CD4-positive, alpha-beta T cell treated with Interleukin-12 subunit alpha and Interleukin-12 subunit beta, for 1 hour (primary cell): ENCODE results near the gene C12orf42.
A peak's percentile ranks its signal among the peaks of the same experiment; 100 is the strongest.

ENCODE experiments used
- DNase-seq: peaks from one replicate; pipeline ENCODE4 v3.0.0-alpha.2; 2020

C12orf42 gene

GRCh38 chr12:103495469-103496456, at the start of gene C12orf42:
Gene C12orf42, minus strand, starts transcription at chr12:103495968. Its CDS starts 17,542 bp downstream, at chr12:103478426.
- peak; percentile 33 for DNase-seq

- no peak for DNase-seq
These were observed 46.3 kb upstream of the C12orf42 start for GRCh38 chr12:103542078-103542477.

DNA sequence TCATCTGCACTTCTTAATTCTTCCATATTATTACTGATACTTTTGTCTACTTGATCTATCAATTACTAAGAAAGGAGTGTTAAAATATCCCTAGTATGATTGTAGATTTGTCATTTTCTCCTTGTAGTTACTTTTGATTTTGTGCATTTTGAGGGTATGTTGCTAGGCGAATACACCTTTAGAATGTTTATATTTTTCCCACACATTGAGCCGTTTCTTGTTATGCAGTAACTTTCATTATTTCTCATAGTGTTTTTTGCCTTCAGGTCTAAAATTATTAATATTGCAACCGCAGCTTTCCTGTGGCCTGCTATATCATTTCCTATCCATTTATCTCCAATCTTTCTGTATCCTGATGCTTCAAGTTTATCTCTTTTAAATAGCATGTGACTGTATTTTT, 44.6 kb upstream of the C12orf42 start:
- DNase-seq = no peak

- DNase-seq = no peak
These were observed 42.6 kb upstream of the C12orf42 start for GRCh38 chr12:103538397-103538796.

- DNase-seq = no peak
These were observed 34.7 kb upstream of the C12orf42 start for GRCh38 chr12:103530307-103531066.

GRCh38 chr12:103529306-103529705, 33.5 kb upstream of the C12orf42 start:
- DNase-seq = no peak

DNA sequence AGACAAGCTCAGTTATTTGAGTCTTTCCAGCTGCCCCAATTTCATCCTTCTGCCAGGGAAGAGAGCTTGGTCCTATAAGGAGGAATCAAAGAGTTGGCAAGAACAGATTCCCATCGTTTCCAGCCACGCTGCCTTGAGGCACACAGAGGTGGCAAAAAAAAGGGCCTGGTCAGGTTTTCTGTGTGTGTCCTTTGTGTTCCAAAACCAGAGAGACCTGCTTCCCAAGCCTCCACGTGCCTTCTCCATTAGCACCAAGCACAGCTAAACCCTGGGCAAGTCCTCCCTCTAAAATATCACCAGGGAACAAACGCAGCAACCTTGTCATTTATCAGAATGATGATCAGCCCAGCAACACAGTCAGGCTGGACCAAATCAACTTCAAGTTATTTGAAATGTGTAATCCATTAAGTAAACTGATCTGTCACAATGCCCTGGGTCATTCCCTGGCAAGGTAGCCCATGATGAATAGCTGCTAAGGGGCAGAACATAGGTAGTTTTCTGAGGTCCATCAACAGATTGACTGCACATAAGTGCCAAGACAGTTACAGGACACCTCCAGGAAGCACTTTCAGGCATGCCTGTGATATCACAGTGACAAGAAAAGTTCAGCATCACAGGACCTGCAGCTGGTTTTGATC, 28.6 kb upstream of the C12orf42 start:
- no peak for DNase-seq

DNA sequence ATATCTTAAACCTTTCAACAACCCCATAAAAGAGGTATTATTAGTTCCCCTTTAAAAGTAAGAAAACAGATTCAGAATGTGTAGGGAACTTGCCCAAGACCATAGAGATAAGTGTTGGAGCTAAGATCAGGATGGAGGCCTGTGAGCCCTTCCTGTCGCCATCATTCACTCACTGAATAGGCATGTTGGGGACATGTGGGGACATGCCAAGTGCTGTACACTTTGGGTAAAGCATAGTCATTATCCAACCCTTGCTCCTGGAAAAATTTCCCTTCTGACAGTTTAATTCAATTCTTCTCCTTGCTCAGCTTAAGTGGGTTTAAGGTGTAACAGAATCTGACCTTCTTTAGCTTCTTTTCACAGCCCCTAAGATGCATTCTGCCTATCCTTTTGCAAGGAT, 28.0 kb upstream of the C12orf42 start:
- no peak for DNase-seq

- no peak for DNase-seq
These were observed 25.0 kb upstream of the C12orf42 start for GRCh38 chr12:103520686-103521215.

DNA sequence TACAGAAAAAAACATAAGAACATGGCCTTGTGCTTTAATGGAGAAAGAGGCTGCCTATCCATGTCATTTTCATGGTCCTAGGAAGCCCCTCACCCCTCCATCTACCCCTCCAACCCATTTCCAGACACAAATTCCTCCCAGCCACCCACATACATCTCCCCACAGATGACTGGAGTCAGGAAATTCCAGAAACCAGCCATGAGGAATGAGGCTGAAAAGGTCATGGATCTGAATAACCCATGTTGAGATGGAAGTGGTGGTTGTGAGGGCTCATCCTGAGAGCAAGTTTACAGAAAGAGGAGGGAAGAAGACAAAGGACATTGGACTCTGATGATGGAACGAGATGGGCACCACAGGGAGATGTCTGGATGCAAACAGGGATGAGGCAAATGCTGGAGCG, 23.9 kb upstream of the C12orf42 start:
- no peak for DNase-seq

GRCh38 chr12:103518899-103519298, 23.1 kb upstream of the C12orf42 start:
- no peak for DNase-seq

DNA sequence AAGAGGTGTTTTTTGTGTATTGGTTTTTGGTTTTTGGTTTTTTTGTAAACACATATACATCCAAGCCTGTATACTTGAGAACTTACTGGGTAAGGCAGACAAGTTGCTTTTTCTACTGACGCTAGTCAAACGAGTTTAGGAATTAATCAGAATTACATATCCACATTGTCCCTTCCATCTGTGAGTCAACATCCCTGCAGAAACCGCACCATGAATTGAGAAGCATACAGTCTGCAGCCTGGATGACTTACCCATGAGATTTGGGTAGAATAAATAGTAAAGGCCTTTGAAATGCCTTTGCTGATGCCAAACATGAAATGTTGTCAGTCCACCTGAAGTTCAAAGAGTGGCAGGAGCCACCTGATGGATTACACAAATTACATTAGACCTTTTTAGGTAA, 21.4 kb upstream of the C12orf42 start:
- no peak for DNase-seq

DNA sequence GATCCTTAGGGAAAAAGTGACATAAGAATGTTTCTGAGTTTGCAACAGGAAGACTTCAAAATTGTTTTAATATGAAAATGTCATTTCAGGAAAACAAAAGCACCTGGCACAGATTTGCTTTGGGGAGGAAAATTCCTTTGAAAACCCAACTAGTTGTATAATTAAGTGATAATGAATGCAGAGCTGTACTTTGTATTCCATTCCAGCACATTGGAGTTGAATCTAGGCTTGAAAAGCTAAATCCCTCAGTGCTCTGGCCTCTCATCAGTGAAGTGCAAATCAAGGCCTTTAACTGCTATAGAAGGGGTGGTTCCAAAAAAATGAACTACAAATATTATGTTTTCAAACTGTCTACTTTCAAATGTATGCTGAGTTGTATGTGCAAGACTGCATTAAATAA, 19.6 kb upstream of the C12orf42 start:
- no peak for DNase-seq

GRCh38 chr12:103513875-103514274, 18.1 kb upstream of the C12orf42 start:
- no peak for DNase-seq

DNA sequence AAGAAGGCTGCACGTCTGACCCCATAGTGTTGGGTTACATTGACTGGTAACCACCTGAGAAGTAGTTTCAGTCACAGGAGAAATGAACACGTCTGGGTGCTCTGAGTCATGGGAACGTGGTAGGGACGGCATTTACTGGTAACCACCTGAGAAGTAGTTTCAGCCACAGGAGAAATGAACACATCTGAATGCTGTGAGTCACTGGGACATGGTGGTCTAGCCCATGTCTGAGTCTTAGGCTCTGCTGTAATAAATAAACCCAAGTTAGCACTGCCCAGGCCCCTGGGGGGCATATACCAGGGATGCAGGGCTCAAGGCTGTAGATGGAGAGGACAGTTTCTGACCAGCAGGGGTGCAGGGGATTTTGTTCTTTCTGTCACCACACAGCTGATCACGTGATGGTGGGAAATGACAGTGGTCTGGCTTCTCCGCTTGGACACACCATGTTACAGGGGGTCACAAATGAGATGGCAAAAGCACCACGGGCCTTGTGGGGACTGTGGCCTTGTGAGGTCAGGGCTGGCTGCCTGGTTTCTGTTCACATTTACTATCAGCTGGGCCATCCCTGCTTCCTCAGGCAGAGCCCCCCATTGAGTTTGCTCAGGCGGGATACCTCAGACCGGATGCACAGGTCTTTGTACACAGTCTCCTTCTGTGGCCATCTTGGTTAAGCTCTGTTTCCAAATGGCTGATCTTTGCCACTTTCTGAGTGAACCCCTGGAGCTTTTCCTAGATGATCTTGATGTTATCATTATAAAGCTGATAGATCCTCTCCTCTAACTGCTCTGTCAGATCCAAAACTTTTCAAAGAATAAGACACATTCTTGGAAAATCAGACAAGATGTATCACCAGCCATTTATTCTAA, 9.8 kb upstream of the C12orf42 start:
- DNase-seq = no peak

GRCh38 chr12:103504606-103505005, 8.8 kb upstream of the C12orf42 start:
- no peak for DNase-seq

GRCh38 chr12:103503546-103504480, 8.0 kb upstream of the C12orf42 start:
- peak; percentile 67 for DNase-seq

GRCh38 chr12:103501447-103501846, 5.7 kb upstream of the C12orf42 start:
- DNase-seq = no peak

- no peak for DNase-seq
These were observed 3.8 kb upstream of the C12orf42 start for GRCh38 chr12:103499571-103499970.

DNA sequence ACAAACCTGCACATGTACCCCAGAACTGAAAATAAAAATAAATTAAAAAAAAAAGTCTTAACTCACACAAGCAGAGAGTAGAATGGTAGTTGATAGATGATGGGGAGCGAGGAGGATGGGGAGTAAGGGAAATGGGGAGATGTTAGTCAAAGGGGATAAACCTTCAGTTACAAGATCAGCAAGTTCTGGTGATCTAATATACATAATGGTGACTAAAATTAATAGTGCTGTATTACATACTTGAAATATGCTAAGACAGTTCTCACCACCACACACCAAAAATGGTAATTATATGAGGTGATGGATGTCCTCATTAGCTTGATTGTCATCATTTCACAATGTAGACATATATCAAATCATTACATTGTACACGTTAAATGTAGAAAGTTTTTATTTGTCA, 3.2 kb upstream of the C12orf42 start:
- DNase-seq = no peak
